Activated naive CD4-positive, alpha-beta T cell treated with anti-CD3 and anti-CD28 coated beads, Interleukin-2, amount 50 U/mL, for 24 hours (primary cell): ENCODE measurements around the gene LIMA1.
"Not testable (repeated sequence)": the region's sequence is repeated elsewhere in the genome, so short reads cannot be mapped to it uniquely, and the experiment has no call there.

ENCODE experiments used
- H3K27ac Mint-ChIP-seq: one replicate; pipeline ENCODE4 v1.8.0; 2021; ENCODE audit warnings: mild to moderate bottlenecking, mixed read lengths
- H3K27me3 Mint-ChIP-seq: one replicate; pipeline ENCODE4 v1.8.0; 2021; ENCODE audit warnings: mixed read lengths
- H3K36me3 Mint-ChIP-seq: one replicate; pipeline ENCODE4 v1.8.0; 2021; ENCODE audit warnings: mixed read lengths
- H3K4me1 Mint-ChIP-seq: one replicate; pipeline ENCODE4 v1.8.0; 2021; ENCODE audit warnings: mixed read lengths
- H3K4me3 Mint-ChIP-seq: one replicate; pipeline ENCODE4 v1.8.0; 2021; ENCODE audit warnings: mild to moderate bottlenecking, mixed read lengths
- H3K9me3 Mint-ChIP-seq: one replicate; pipeline ENCODE4 v1.8.0; 2021; ENCODE audit warnings: mixed read lengths

LIMA1 gene

GRCh38 chr12:50283229-50283923, at the start of gene LIMA1:
LIMA1 (minus strand) TSS chr12:50283520; CDS start chr12:50248751, 34,769 bp downstream.
- no peaks in the 10 kb centered on the region for H3K9me3 Mint-ChIP-seq

GRCh38 chr12:50331745-50332144, 48.4 kb upstream of the LIMA1 start:
- H3K36me3 Mint-ChIP-seq: no peaks in the 10 kb centered on the region
- H3K27me3 Mint-ChIP-seq: no peaks in the 10 kb centered on the region
- H3K4me3 Mint-ChIP-seq: no peak overlapping the region
- no peaks in the 10 kb centered on the region for H3K9me3 Mint-ChIP-seq
- no peak overlapping the region for H3K27ac Mint-ChIP-seq
- no peaks in the 10 kb centered on the region for H3K4me1 Mint-ChIP-seq

More at GRCh38 chr12:50283229-50283923, at the start of gene LIMA1:
- Mint-ChIP-seq H3K4me1 (peaks cover 19% of the 10 kb centered on the region), H3K27me3 (no peaks in the 10 kb centered on the region), H3K36me3 (no peaks in the 10 kb centered on the region), H3K27ac (peak within 1 kb of the TSS; percentile 84), H3K4me3 (peak within 1 kb of the TSS; percentile 81)

GRCh38 chr12:50328664-50329063, 45.3 kb upstream of the LIMA1 start:
- not testable (repeated sequence) for H3K27ac Mint-ChIP-seq, H3K4me3 Mint-ChIP-seq, H3K4me1 Mint-ChIP-seq, H3K36me3 Mint-ChIP-seq, H3K9me3 Mint-ChIP-seq, H3K27me3 Mint-ChIP-seq

- no peaks in the 10 kb centered on the region for H3K9me3 Mint-ChIP-seq
- no peak overlapping the region for H3K27ac Mint-ChIP-seq
- no peak overlapping the region for H3K4me3 Mint-ChIP-seq
- no peaks in the 10 kb centered on the region for H3K4me1 Mint-ChIP-seq
- H3K36me3 Mint-ChIP-seq: peaks cover 3% of the 10 kb centered on the region
- H3K27me3 Mint-ChIP-seq: no peaks in the 10 kb centered on the region
Observed at GRCh38 chr12:50326590-50327284, 43.4 kb upstream of the LIMA1 start.

- Mint-ChIP-seq H3K27me3 (no peaks in the 10 kb centered on the region), H3K9me3 (no peaks in the 10 kb centered on the region), H3K27ac (no peak overlapping the region), H3K4me1 (no peaks in the 10 kb centered on the region), H3K36me3 (peaks cover 3% of the 10 kb centered on the region), H3K4me3 (no peak overlapping the region)
Observed at GRCh38 chr12:50325890-50326391, 42.6 kb upstream of the LIMA1 start.

GRCh38 chr12:50324770-50325169, 41.5 kb upstream of the LIMA1 start:
- not testable (repeated sequence) for H3K27me3 Mint-ChIP-seq, H3K27ac Mint-ChIP-seq, H3K36me3 Mint-ChIP-seq, H3K9me3 Mint-ChIP-seq, H3K4me1 Mint-ChIP-seq, H3K4me3 Mint-ChIP-seq

- H3K27ac Mint-ChIP-seq, H3K9me3 Mint-ChIP-seq, H3K27me3 Mint-ChIP-seq, H3K36me3 Mint-ChIP-seq, H3K4me3 Mint-ChIP-seq, H3K4me1 Mint-ChIP-seq: not testable (repeated sequence)
Observed at GRCh38 chr12:50324077-50324476, 40.8 kb upstream of the LIMA1 start.

GRCh38 chr12:50322206-50322605, 38.9 kb upstream of the LIMA1 start:
- Mint-ChIP-seq H3K36me3 (peaks cover 3% of the 10 kb centered on the region), H3K27me3 (no peaks in the 10 kb centered on the region), H3K27ac (no peak overlapping the region), H3K4me3 (no peak overlapping the region), H3K9me3 (no peaks in the 10 kb centered on the region), H3K4me1 (no peaks in the 10 kb centered on the region)

GRCh38 chr12:50317203-50317602, 33.9 kb upstream of the LIMA1 start:
- Mint-ChIP-seq H3K27ac (no peak overlapping the region), H3K4me1 (no peaks in the 10 kb centered on the region), H3K9me3 (no peaks in the 10 kb centered on the region), H3K4me3 (no peak overlapping the region), H3K27me3 (no peaks in the 10 kb centered on the region), H3K36me3 (no peaks in the 10 kb centered on the region)

- H3K36me3 Mint-ChIP-seq: no peaks in the 10 kb centered on the region
- H3K27ac Mint-ChIP-seq: no peak overlapping the region
- H3K4me1 Mint-ChIP-seq: no peaks in the 10 kb centered on the region
- H3K9me3 Mint-ChIP-seq: no peaks in the 10 kb centered on the region
- no peak overlapping the region for H3K4me3 Mint-ChIP-seq
- no peaks in the 10 kb centered on the region for H3K27me3 Mint-ChIP-seq
Observed at GRCh38 chr12:50315803-50316202, 32.5 kb upstream of the LIMA1 start.

GRCh38 chr12:50314636-50315312, 31.5 kb upstream of the LIMA1 start:
- no peaks in the 10 kb centered on the region for H3K27me3 Mint-ChIP-seq
- no peaks in the 10 kb centered on the region for H3K4me1 Mint-ChIP-seq
- H3K27ac Mint-ChIP-seq: no peak overlapping the region
- no peak overlapping the region for H3K4me3 Mint-ChIP-seq
- H3K36me3 Mint-ChIP-seq: no peaks in the 10 kb centered on the region
- H3K9me3 Mint-ChIP-seq: no peaks in the 10 kb centered on the region

- H3K9me3 Mint-ChIP-seq, H3K27ac Mint-ChIP-seq, H3K27me3 Mint-ChIP-seq, H3K36me3 Mint-ChIP-seq, H3K4me1 Mint-ChIP-seq, H3K4me3 Mint-ChIP-seq: not testable (repeated sequence)
Observed at GRCh38 chr12:50313971-50314370, 30.7 kb upstream of the LIMA1 start.

GRCh38 chr12:50313256-50313931, 30.1 kb upstream of the LIMA1 start:
- H3K4me3 Mint-ChIP-seq: no peak overlapping the region
- H3K36me3 Mint-ChIP-seq: no peaks in the 10 kb centered on the region
- no peaks in the 10 kb centered on the region for H3K4me1 Mint-ChIP-seq
- H3K9me3 Mint-ChIP-seq: no peaks in the 10 kb centered on the region
- no peaks in the 10 kb centered on the region for H3K27me3 Mint-ChIP-seq
- H3K27ac Mint-ChIP-seq: no peak overlapping the region

GRCh38 chr12:50311858-50312609, 28.7 kb upstream of the LIMA1 start:
- not testable (repeated sequence) for H3K4me1 Mint-ChIP-seq, H3K4me3 Mint-ChIP-seq, H3K27ac Mint-ChIP-seq, H3K9me3 Mint-ChIP-seq, H3K27me3 Mint-ChIP-seq, H3K36me3 Mint-ChIP-seq

GRCh38 chr12:50309950-50310349, 26.6 kb upstream of the LIMA1 start:
- Mint-ChIP-seq H3K4me1 (no peaks in the 10 kb centered on the region), H3K9me3 (no peaks in the 10 kb centered on the region), H3K4me3 (no peak overlapping the region), H3K36me3 (no peaks in the 10 kb centered on the region), H3K27me3 (no peaks in the 10 kb centered on the region), H3K27ac (no peak overlapping the region)
